LHCN-M2 (cell line): ENCODE results near the gene LDHAL6A. TPM values are rescaled to one million over a fixed set of nuclear protein-coding genes. Genes with fewer than 3 reads are reported as not detected.

Source experiments
- DNase-seq: peaks from one replicate; pipeline ENCODE4 v3.0.0-alpha.2; 2012; ENCODE audit warnings: low read depth
- total RNA-seq: library from RNA; depleted of rRNA; stranded (reverse); fragments of >200 nt; gene quantifications from 2 replicates; pipeline ENCODE4 v1.2.3, GENCODE V29; 2014; rRNA removed

LDHAL6A gene
- total RNA-seq, 1 experiment from 2014 or later = not detected

DNA sequence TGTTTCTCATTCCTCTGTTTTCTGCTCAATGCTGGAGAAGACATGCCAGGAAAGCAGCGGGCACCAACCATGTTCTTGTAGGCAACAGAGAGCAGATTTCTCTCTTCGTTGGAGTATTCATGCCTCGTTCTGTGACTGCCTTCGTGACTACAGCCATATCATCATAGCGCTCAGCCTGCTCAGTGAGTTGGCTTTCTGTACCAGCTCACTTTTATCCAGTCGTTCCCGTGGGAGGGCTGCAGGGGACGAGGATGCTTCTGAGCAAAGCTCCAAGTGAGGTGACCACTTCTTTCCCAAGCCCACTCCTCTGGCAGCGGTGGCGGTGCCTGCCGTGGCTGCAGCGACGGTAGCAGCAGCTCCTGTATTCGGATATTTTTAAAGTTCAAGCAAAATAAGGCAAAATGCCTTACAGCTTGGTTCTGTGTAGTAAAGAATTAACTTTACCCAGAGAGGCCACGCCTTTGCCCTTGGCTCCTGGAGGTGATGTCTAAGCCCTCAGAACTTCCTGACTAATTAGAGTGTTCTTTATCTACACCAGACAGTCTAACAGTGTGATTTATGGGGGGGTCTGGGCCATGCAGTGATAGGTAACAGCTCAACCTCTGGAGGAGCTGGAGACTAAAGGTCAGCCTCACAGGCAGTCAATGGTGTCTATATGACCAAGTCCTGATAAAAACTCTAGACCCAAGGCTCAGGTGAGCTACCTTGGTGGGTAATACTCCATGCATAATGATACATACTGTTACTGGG lies 35.3 kb downstream of the LDHAL6A start:
- no peak for DNase-seq

DNA sequence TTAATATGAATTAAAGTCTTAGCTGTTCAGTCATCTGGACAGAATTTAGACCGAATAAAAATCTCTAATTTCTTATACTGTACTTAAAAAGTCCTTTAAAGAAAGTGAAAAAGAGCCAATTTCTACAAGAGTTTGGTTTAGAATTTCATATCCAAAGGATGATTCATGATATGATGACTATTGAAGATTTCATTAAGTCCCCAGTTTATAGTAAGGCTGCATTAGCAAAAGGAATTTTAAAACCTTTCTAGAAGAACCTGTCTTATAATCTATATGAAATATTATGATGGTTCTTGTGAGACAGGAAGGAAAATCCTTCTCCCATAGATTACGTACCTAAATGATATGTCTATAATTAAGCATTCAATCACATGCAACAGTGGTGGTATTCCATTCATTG lies 36.3 kb downstream of the LDHAL6A start:
- DNase-seq = peak; percentile 18

- peak; percentile 29 for DNase-seq
These were observed 37.2 kb downstream of the LDHAL6A start for GRCh38 chr11:18492888-18493287.

DNA sequence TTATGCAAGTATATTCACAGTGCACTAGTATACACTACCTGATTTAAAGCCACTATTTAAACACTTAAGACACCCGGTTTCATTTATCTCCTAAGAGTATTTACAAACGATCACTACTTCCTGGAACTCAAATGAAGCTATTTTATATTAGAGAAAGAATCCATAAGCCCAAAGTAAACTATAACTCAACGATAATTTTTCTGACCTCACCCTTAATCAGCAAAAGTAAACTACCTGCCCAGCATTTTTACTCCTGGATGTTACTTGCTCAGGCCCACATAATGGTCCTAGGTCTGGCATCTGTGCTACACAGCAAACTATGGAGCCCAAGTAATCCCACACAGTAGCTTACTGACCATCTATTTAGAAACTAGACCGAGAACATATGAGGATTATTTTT lies 37.7 kb downstream of the LDHAL6A start:
- DNase-seq = no peak

GRCh38 chr11:18495271-18495670 lies 39.6 kb downstream of the LDHAL6A start:
- no peak for DNase-seq

DNA sequence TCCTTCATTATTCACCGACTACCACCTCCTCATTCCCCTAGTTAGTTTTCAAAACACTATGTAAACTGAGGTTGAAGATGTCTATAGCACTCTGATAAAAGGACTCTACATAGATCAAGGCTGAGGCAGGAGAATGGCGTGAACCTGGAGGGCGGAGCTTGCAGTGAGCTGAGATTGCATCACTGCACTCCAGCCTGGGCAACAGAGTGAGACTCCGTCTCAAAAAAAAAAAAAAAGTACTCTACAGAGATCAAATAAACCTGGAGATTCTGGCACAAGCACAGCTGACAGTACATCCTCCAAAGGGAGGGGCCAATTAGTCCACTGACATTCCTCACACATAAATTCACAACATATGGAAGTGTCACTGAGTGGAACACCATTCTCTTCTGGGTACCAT lies 40.0 kb downstream of the LDHAL6A start:
- no peak for DNase-seq

- DNase-seq = no peak
These were observed 42.4 kb downstream of the LDHAL6A start for GRCh38 chr11:18498039-18498438.

DNA sequence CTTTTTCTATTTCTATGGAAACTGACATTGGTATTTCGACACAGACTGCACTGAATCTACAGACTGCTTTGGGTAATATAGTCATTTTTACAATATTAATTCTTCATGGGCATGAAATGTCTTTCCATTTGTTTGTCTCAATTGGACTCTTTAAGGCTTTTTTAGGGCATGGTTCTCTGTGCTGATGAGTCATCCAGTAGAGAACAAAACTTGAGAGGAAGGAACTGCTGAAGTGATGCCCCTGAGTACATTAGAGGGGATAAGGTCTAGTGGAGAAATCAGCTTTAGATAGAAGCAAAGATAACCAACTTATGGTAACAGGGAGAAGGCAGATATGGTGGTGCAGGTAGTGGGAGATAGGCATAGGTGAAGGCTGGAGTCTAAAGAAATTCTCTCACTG lies 46.0 kb downstream of the LDHAL6A start:
- DNase-seq = peak; percentile 6

DNA sequence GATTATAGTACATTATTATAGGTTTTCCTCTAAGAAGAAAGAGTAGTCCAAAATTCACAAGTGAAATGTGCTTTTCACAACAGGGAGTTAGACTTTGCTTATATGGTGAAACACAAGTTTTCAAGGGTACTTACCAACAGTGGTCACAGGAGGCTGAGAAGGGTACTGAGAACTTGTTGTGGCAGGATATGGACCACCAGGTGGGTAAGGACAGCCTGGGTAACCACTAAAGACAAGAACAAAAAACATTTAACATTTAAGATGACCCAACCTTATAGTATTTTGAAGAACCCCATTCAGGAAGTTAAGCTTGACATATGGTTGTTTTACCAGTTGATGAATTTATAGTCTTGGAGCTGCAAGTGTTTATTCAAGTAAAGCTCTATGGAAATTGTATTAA lies 46.7 kb downstream of the LDHAL6A start:
- DNase-seq = no peak

DNA sequence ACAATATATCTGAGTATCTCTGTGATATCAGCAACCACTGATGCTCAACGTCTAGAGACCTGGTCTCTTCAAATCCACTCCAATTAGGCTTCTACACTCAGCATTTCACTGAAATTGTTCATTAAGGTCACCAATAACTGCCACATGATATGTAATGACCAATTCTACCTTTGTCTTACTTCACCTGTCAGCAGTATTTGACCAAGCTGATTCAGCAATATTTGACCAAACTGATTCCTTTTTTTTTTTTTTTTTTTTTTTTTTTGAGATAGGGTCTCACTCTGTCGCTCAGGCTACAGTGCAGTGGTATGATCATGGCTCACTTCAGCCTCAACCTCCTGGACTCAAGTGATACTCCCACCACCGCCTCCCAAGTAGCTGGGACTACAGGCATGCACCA lies 65.5 kb downstream of the LDHAL6A start:
- no peak for DNase-seq

GRCh38 chr11:18522388-18522787 lies 66.7 kb downstream of the LDHAL6A start:
- peak; percentile 0 for DNase-seq

DNA sequence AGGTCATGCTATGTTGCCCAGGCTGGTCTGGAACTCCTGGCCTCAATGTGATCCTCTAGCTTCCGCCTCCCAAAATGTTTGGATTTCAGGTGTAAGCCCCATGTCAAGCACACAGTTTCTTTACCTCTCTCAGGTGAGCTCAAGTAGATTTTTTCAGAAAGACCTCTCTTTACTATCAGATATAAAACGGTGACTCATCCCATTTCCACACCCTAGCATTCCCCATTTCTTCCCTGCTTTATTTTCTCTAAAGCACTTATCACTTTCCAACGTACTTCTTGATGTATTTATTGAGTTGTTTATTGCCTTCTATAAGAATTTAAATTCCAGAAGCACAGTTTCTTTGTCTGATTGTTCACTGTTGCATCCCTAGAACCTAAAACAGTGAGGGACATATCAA lies 67.4 kb downstream of the LDHAL6A start:
- no peak for DNase-seq

- no peak for DNase-seq
These were observed 68.6 kb downstream of the LDHAL6A start for GRCh38 chr11:18524248-18524647.

- no peak for DNase-seq
These were observed 70.5 kb downstream of the LDHAL6A start for GRCh38 chr11:18526130-18526520.

DNA sequence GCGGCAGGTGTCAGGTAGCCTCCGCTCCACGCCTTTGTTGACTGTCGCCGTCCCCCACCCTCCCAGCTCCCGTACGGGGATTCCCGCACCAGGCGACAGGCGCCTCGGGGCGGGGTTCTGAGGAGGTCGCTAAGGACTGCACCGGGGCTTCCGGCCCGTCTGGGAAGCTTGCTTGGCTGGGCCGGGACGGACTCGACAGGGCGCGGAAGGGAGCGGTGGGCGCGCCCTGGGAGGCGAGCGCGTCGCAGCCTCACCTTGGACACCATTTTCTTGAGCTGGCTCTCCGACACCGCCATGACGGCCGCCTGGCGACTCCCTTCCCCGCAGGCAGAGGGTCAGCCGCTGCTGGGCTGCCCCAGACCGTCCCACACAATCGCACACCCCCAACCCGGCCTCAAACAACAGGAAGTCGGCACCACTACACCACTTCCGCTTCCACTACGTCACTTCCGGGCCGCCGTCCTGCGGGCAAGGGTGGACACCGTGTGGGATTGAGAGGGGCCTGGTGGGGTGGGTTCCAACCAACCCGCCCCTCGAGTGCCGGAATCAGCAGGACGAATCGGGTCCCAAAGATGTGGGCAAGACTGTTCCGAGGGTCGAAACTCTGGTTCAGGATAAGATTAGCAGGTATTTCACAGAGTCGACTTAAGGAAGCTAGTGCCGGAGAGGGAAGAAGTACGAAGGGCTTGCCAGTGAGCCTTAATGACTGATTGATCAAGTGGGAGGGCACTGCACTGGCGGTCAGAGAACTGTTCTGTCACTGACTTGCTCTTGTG lies 71.1 kb downstream of the LDHAL6A start, which contains the start of gene TSG101:
Gene TSG101, minus strand, starts transcription at position 422 of the 776 bp plus-strand sequence. Its CDS starts 126 bp downstream, at position 296.
- DNase-seq = peak; percentile 89

DNA sequence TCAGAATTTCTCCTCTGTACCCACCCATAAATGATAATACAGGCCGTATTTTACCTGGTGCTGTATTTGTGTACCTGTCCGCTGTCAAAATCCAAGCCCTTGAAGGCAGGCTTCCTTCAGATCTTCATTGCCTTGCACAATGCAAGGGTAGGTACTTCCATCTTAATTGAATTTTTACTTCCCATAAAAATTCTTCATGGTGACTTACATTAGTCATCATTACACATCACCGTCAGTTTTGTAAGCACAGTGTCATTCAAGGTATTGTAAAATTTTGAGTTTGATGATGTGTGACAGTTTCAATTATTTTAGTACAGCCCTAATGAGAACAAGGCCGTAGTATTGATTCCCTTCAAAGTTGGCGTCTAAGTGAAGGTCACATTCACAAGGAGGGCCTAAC lies 71.9 kb downstream of the LDHAL6A start:
- DNase-seq = peak; percentile 42

Other genes with a start within 250 kb of the LDHAL6A start
- gene SAA4, start 219.1 kb upstream of the LDHAL6A start, total RNA-seq = not detected in 2 replicates
- not detected in 2 replicates for gene SAA2, start 207.2 kb upstream of the LDHAL6A start, total RNA-seq
- 1.7 and 1.9 TPM in 2 replicates for gene SAA1, start 189.6 kb upstream of the LDHAL6A start, total RNA-seq
- gene HPS5, start 133.7 kb upstream of the LDHAL6A start, total RNA-seq = 29.0 and 34.6 TPM in 2 replicates
- 74.3 and 74.6 TPM in 2 replicates for gene GTF2H1, start 133.3 kb upstream of the LDHAL6A start, total RNA-seq
- 1,725 and 1,848 TPM in 2 replicates for gene LDHA, start 61.3 kb upstream of the LDHAL6A start, total RNA-seq
- gene LDHC, start 43.5 kb upstream of the LDHAL6A start, total RNA-seq = not detected in 2 replicates
- 125 and 142 TPM in 2 replicates for gene TSG101, start 71.1 kb downstream of the LDHAL6A start, total RNA-seq
- gene UEVLD, start 132.9 kb downstream of the LDHAL6A start, total RNA-seq = 28.2 and 40.2 TPM in 2 replicates
- 0.06 and 3.7 TPM in 2 replicates for gene MISFA, start 143.9 kb downstream of the LDHAL6A start, total RNA-seq
- 19.7 and 27.8 TPM in 2 replicates for gene SPTY2D1, start 178.5 kb downstream of the LDHAL6A start, total RNA-seq
- gene TMEM86A, start 242.9 kb downstream of the LDHAL6A start, total RNA-seq = 1.6 and 2.1 TPM in 2 replicates